NCI-H524 treated with DMSO at 0.1 percent for 48 hours (cell line): ENCODE measurements around the gene SCRN2.

ENCODE experiments used
- DNase-seq: peaks from one replicate; lab custom pipeline; 2025; lab: John Stamatoyannopoulos, UW

SCRN2 gene

GRCh38 chr17:47872019-47872650, 31.1 kb upstream of the SCRN2 start:
- DNase-seq: no peak

GRCh38 chr17:47871048-47871447, 30.0 kb upstream of the SCRN2 start:
- DNase-seq: no peak

GRCh38 chr17:47870056-47870455, 29.0 kb upstream of the SCRN2 start:
- no peak for DNase-seq

GRCh38 chr17:47869114-47869513, 28.0 kb upstream of the SCRN2 start:
- no peak for DNase-seq

GRCh38 chr17:47867813-47868533, 26.9 kb upstream of the SCRN2 start:
- DNase-seq: no peak

GRCh38 chr17:47866941-47867340, 25.9 kb upstream of the SCRN2 start:
- no peak for DNase-seq

GRCh38 chr17:47864791-47865216, 23.7 kb upstream of the SCRN2 start:
- DNase-seq: no peak

- DNase-seq: no peak
Observed at GRCh38 chr17:47862621-47863440, 21.8 kb upstream of the SCRN2 start.

- no peak for DNase-seq
Observed at GRCh38 chr17:47860386-47860785, 19.3 kb upstream of the SCRN2 start.

GRCh38 chr17:47857551-47858455, 16.7 kb upstream of the SCRN2 start:
- no peak for DNase-seq

- DNase-seq: no peak
Observed at GRCh38 chr17:47856830-47857229, 15.8 kb upstream of the SCRN2 start.

GRCh38 chr17:47855737-47856136, 14.7 kb upstream of the SCRN2 start:
- no peak for DNase-seq

- DNase-seq: no peak
Observed at GRCh38 chr17:47853616-47854015, 12.5 kb upstream of the SCRN2 start.

GRCh38 chr17:47852113-47852949, 11.3 kb upstream of the SCRN2 start:
- no peak for DNase-seq

GRCh38 chr17:47851764-47852112, 10.7 kb upstream of the SCRN2 start:
- DNase-seq: no peak

- peak; percentile 12 for DNase-seq
Observed at GRCh38 chr17:47850692-47851573, 9.9 kb upstream of the SCRN2 start, which contains the start of gene SP6. Gene SP6, minus strand, starts transcription at chr17:47851163. Its CDS starts 2,734 bp downstream, at chr17:47848429.

GRCh38 chr17:47850373-47850691, 9.3 kb upstream of the SCRN2 start:
- no peak for DNase-seq

- no peak for DNase-seq
Observed at GRCh38 chr17:47848198-47848513, 7.1 kb upstream of the SCRN2 start.

GRCh38 chr17:47847341-47848197, 6.5 kb upstream of the SCRN2 start:
- DNase-seq: no peak
